ENCODE measurements around the gene PIP4P1.
A peak's percentile ranks its signal among the peaks of the same experiment; 100 is the strongest.
"Not testable (repeated sequence)": the region's sequence is repeated elsewhere in the genome, so short reads cannot be mapped to it uniquely, and the experiment has no call there.

Gene PIP4P1

DNA sequence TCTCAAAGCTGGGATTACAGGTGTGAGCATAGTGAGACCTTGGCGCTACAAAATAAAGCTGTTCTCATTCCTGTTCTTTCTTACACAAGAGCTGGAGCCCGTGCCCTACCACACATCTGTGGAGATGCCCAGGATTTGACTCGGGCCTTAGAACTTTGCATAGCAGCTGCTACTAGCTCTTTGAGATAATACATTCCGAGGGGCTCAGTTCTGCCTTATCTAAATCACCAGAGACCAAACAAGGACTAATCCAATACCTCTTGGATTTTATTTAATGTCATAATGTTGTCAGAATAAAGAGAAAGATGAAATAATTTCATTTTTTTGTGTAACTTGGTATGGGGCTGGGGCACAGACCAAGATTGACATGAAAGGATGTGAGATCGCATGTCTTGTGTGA lies 15.5 kb upstream of the PIP4P1 start:
- no peak for DNase-seq (ENCODE audit: low read depth)

DNA sequence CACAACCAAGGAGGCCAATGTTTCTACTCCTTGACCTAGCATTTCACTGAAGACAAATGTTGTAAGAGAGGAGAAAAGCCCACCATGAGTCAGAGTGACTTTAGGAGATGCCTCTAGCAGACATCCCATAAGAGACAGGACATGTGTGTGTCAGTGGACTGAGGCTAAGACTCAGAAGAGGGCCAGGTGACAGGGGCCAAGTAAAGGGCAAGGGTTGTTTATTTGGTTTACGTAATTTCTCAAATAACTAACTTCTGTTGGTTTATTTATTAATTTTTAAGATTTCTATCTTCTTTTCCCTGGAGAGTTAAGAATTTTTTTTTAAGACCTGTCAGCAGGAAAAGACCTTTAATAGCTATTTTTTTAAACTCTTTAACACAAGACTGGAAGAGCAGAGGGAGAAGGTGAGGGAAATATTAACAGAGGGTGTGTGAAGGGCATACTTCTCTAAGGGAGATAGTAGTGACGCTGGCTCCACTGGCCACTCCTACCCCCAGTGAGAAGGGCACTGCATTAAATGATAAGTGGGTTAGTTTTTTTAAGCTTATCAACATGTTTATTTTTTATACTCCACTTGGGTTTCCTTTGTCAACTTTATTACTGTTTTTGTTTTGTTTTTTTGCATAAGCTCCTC lies 11.4 kb upstream of the PIP4P1 start:
- no peak for DNase-seq (ENCODE audit: low read depth)

DNA sequence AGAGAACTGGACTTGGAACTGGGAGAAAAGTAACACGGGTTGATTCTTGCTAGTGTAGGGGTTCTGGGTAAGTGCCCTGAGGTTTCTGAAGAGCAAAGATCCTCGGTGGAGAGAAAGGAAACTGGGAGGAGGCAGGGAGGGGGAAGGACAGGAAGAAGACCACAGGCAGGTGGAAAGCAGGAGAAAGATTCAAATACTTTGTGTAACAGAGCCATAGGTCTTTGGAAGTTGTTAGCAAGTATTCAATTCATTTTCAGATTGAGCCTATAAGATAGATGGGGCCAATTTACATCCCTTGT lies 9.3 kb upstream of the PIP4P1 start:
- DNase-seq (ENCODE audit: low read depth), result no peak

DNA sequence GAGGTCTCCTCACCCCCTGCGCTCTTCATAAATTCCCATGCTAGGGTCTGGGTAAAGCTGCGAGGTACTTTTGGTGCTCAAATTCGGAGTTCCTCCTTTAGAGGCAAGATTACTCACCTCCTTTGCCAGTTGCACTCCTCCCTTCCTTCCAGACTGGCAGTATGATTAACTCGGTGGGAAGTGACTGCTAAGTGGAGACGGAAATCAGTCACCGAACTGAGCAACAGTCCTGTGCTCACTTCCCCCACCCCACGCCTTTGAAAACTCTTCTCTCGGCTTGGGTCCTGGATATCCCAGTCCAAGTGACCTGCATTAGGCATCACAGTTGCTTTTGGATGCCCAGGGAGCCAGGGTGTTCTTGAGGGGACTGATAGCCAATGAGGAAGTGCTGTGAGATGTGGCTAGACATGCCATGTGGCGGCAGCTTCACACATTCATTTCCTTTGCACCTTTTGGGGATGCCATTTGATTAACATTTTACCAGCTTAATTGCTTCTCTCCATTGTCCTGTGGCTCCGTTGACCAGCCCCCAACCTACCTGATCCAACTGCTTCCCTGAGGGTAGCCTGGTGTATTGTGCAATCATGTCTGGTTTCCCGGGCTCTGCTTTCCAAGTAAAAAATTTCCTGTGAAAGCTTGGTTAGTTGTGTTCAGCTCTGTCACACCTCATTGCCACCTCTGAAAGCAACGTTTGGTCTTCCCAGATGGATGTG lies 8.8 kb upstream of the PIP4P1 start:
- DNase-seq (ENCODE audit: low read depth), result peak; percentile 60

DNA sequence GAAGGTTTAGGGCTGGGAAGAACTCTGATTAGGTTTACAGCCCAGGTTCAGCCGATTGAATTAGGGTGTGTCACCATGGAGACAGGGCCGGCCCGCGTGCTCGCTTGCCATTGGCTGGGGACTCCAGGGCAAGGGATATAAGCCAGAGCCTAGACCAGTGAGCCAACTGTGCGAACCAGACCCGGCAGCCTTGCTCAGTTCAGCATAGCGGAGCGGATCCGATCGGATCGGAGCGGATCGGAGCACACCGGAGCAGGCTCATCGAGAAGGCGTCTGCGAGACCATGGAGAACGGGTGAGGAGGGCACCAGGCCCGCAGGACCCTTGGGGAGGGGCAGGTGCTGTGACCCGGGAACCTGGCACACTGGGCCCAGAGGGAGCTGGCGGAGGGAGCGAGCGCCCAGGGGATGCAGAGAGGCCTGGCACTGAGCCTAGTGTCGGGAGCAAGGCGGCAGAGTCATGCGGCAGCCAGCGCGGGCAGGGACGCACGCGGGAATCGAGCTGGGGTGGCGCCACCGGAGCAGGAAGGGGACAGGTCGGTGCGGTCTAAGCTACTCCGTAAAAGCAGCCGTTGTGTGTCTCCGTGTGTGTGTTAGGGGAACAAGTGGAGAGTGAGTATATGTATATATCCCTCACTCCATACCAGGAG lies 8.1 kb upstream of the PIP4P1 start, which contains the start of gene PNP:
PNP (plus strand) TSS at position 165 of the 648 bp plus-strand sequence; CDS start at position 284, 119 bp downstream.
- peak; percentile 84 for DNase-seq (ENCODE audit: low read depth)

DNA sequence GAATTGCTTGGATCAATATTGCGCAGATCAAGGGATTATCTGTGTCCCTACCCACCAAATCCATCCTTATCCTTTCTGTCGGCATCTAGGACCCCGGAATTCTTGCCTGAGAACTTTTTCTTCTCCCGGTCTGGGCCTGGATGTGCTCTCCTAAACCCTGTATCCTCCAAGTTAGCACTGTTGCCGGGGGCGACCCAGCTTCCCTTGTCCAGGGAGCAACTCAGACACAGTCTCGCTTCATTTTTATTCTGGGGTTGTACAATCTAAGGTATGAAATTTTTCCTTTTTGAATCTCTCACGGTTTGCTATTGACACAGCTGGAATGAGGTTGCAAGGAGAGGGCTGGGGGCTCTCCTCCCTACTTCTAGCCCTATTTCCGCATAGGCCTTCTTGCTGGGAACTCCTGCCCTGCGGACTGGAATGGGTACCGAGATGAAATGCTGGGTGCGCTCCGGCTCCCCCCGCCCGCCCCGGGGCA lies 7.6 kb upstream of the PIP4P1 start:
- DNase-seq (ENCODE audit: low read depth), result no peak

DNA sequence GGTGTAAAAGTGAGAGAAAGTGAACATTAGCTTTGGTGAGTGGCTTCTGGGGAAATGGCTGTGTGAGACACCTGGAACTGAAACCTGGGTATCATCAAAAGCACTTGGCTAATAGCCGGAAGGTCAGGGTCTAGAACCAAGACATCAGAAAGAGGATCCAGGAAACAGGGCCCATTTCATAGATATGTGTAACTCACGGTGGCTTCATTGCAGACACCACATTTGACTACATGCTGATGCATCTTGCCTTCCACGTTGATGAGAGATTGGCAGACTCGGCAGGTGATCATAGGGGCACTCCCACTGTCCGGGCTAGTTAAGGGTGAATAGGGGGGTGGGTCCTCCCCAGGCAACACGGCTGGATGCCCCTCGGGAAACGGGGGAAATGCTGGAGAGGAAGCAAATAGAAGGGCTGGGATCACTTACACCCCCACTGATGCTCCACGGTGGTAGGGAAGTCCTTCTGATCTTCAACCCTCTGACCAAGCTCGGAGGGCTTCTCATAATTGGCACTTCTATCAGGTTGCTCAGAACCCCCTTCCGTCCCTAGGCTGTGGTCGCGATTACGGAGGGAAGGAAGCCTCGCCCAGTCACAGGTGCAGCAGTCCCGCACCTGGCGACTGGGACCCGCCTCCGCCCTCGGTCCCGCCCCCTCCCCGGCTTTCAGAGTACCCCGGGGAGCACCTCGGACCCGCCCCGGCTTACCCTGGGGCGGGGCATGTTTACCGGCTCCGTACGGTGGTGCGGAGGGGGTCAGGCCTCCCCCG lies 593 bp downstream of the PIP4P1 start:
- no peak for DNase-seq (ENCODE audit: low read depth)

DNA sequence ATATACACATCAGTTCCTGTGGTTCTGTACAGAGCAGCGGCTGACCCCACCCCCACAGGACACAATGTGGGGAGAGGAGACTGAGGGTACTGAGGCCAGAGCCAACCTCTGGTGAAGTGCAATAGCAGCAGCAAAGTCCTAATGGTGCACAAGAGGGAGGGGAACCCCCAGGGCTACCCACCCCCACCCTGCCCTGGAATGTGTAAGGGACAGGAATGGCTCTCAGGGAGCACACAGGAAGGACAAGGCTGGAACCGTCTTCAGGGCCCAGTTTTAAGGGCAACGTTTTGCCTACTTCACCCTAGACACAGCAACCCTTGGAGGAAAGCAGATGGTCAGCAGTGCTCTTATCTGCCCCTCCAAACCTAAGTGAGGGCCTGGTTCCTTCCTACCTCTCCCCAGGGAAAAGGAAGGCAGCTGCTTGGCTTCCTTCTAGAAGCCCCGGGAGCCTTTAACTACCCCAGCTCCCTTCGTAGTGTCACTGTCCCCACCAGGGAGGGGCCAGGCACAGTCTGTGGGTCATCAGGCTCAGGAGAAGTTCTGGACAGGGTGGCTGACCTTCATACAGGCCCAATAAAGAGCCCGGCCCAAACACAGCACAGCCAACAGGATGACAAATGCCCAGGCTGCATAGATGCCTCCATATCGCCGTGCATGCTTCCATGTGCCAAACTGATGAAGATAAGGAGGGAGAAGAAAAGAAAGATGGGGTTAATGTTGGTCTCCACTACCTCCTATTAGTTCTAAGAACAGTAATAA lies 3.0 kb downstream of the PIP4P1 start:
- no peak for DNase-seq (ENCODE audit: low read depth)

DNA sequence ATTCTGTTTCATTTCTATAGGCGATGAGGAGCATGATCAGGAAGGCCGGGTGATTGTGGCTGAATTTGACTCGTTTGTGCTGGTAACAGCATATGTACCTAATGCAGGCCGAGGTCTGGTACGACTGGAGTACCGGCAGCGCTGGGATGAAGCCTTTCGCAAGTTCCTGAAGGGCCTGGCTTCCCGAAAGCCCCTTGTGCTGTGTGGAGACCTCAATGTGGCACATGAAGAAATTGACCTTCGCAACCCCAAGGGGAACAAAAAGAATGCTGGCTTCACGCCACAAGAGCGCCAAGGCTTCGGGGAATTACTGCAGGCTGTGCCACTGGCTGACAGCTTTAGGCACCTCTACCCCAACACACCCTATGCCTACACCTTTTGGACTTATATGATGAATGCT lies 4.3 kb downstream of the PIP4P1 start:
- DNase-seq (ENCODE audit: low read depth), result no peak

DNA sequence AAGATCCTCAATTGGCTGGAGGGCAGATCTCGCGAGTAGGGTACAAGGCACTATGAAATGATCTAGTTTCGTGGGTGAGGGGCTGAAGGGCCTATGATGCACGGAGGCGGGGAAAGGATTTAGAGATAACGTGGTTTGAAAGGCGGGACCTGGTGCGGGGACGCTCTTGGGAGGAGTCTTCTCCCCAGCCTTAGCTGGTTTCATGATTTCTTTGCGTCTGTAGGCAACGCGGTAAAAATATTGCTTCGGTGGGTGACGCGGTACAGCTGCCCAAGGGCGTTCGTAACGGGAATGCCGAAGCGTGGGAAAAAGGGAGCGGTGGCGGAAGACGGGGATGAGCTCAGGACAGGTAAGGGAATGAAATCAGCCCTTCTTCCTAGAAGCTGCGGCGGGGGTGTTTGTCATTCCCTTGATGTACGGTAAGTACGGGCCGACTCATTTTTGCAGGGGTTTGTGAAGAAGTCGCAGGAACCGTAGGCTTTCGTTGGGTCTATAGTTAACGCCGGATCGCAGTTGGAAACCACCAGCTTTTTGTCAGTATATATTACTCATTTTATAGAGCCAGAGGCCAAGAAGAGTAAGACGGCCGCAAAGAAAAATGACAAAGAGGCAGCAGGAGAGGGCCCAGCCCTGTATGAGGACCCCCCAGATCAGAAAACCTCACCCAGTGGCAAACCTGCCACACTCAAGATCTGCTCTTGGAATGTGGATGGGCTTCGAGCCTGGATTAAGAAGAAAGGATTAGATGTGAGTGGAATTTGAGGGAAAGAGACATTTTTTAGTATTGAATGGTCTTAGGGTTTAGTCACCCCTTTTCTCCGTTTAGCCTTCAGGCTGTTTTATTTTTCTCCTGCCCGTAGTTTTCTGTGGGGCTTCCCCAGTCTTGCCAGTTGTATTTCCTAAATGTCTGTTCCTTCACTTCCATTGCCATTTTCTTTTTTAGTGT lies 5.6 kb downstream of the PIP4P1 start:
- DNase-seq (ENCODE audit: low read depth), result no peak

DNA sequence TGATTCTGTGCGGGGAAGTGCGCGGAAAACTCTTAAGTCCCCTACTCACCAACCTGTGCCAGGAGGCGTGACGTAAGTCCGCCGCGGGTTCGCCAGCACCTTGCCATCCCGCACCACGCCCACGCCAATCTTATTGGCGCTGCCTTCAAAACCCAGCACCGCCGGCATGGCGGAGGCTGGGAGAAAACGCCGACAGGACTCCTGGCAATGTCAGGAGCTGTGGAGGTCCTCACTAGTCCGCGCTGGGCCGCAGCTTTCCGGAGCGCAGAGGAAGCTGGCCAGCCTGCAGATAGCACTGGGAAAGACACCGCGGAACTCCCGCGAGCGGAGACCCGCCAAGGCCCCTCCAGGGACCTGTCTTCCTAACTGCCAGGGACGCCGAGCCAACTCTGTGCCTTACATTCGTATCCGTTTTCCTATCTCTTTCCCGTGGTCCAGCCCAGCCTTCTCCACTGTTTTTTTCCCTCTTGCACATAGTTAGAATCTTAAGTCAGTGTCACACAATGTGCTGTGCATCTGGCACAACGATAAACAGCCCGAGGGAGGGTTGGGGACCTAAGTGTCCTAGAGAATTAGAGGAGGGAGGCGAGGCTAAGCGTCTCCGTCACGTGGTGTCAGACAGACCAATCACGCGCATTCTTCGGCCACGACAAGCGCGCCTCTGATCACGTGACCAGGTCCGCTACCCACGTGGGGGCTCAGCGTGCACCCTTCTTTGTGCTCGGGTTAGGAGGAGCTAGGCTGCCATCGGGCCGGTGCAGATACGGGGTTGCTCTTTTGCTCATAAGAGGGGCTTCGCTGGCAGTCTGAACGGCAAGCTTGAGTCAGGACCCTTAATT lies 6.5 kb downstream of the PIP4P1 start, which contains the start of the genes APEX1 and OSGEP:
APEX1 (plus strand) TSS at position 711 of the 839 bp plus-strand sequence. CDS start 420 bp downstream, outside the sequence.
OSGEP (minus strand) TSS at position 297 of the 839 bp plus-strand sequence; CDS start at position 168, 129 bp downstream.
- peak; percentile 98 for DNase-seq (ENCODE audit: low read depth)

DNA sequence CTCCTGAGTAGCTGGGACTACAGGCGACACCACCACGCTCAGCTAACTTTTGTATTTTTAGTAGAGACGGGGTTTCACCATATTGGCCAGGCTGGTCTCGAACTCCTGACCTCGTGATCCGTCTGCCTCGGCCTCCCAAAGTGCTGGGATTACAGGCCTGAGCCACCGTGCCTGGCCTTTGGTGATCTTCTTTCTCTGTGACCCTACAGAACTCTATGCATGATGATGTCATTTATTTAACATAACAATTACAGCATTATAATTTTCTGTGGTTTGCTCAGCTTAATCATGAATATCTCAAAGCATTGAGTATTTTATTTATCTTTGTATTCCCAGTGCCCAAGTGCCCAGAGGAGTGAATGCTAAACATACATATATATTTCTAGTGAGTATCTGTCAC lies 8.4 kb downstream of the PIP4P1 start:
- DNase-seq (ENCODE audit: low read depth), result not testable (repeated sequence)

DNA sequence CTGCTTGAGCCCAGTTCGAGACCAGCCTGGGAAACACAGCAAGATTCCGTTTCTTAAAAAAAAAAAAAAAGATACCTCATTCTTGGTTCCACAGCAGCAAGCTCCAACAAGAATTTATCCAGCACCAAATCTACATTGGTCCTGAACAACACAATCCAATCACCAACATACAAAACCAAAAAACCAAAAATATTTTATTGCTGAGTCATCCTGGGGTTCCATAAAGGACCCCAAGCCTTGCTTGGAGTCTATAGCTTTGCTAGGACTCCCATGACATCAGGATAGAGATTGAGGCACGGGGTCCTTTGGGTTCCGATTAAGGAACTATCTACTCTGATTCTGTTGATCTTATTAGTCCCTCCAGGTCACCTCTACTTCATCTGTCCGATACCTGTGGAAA lies 14.3 kb downstream of the PIP4P1 start:
- no peak for DNase-seq (ENCODE audit: low read depth)

DNA sequence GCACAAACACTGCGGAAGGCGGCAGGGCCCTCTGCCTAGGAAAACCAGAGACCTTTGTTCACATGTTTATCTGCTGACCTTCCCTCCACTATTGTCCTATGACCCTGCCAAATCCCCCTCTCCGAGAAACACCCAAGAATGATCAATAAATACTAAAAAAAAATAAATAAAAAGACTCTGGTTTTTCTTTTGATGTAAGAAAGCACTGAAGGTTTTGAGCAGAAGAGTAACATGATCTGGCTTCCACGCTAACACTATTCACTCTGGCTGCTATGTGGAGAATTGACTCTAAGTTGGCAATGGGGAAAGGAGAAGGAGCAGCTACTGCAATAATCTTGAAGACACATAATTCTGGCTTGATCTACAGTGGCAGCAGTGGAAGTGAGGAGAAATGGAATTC lies 17.6 kb downstream of the PIP4P1 start:
- DNase-seq (ENCODE audit: low read depth), result not testable (repeated sequence)

DNA sequence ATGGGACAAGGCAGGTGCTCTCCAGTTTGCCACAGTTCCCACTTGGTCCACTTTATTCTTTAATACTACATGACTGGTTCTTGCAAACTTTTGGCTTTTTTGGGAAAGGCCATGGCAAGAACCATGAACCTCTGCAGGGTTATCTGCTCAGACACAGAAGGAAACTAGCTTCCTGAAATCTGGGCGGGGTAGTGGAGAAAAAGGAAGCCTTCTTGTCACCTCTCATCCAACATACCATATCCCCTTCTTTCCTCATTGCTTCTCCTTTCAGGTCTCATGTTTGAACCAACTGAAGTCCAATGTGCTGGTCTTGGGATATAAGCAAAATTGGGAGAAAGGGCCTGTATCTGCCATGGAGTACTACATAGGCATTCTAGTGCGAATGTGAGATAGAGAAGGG lies 19.8 kb downstream of the PIP4P1 start:
- no peak for DNase-seq (ENCODE audit: low read depth)

DNA sequence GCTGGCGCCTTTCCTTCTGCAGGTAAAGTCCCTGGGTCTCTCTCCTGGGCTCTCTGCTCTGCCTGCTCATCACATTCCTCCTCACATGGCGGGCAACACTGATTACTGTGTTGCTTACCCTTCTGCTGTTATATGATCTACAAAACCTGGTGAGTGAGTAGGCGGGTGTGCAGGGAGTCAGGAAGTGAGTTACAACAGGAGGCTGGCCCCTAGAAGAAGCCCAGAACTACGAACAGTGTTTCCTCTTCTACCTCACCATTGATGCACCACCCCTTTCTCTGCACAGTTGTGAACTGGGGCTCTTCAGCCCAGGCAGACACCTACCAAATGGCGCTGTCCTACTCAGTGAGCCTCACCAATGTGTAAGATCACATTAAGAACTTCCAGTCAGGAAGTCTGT lies 20.4 kb downstream of the PIP4P1 start:
- DNase-seq (ENCODE audit: low read depth), result no peak

DNA sequence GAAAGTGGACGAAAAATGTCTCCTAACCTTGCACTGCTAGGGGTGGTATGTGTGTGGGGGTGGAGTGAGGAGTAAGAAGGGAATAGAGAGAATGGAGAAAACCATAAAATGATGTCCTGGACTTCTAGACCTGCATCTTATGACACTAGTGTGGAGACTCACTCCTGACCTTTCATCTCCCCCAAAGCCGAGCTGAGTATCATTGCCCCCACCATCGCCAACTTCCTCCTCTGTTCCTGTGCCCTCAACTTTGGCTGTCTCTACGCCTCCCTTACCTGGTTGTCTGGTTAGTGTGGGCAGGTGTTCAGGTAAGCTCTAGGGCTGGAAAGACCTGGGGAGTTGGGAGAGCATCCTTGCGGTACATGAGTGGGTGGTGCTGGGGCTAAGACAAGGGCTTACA lies 20.8 kb downstream of the PIP4P1 start:
- no peak for DNase-seq (ENCODE audit: low read depth)

DNA sequence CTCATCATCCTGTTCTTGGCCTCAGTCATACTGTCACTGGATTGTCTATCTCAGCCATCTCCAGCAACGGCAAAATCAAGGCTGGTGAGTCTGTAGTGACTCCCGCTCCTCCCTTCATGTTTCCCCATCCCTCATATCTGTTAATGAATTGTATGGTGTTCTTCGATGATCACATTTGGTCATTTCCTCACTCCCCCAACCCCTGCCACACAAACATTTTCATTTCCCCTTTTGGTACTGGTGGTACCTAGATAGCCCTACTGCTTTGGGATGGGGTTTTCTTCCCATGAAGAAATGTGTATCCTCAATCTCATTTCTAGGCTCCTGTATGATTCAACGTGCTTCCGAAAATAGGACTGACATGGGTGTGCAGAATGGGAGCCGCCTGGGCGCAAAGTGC lies 22.6 kb downstream of the PIP4P1 start:
- DNase-seq (ENCODE audit: low read depth), result no peak

DNA sequence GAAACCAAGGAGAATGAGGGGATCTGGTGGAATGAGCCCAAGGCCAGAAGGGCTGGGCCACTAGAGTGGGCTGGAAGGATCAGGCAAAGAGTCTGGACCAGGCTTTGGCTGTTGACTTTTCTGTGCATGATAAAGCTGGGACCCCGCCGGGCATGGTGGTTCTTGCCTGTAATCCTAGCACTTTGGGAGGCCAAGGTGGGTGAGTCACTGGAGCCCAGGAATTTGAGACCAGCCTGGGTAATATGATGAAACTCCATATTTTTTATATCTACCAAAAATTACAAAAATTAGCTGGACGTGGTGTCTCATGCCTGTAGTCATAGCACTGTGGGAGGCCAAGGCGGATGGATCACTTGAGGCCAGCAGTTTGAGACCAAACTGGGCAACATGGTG lies 24.9 kb downstream of the PIP4P1 start:
- DNase-seq (ENCODE audit: low read depth), result no peak
